ENCODE results near the gene BMPR1A. TPM values are rescaled to one million over a fixed set of nuclear protein-coding genes. Genes with fewer than 3 reads are reported as not detected.

BMPR1A gene
- total and polyA plus RNA-seq, 4 donors: 2.2 to 16.0 (median 8.9) TPM

DNA sequence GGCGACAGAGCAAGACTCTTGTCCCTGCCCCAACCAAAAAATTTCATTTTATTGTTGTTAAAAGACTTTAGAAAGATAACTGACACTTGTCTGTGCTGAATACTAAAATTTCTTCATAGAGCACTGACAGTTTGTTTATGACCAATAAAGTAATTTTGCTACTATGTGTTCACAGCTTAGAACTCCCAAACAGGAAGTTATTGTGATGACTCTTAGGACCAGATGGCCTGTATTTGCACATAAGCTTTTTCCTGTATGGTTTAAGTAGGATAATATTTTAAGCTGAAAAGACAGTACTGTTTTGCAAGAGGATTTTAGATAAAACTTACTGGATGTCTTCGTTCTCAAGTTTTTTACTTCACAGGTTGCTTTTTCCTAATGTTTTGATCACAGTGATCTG is 120.3 kb downstream of the BMPR1A start:
- no peak overlapping the region for H3K9ac ChIP-seq (ENCODE audit: low read depth in 1 of 2, low read length in 2 of 2)
- no peaks in the 10 kb centered on the region for H3K36me3 ChIP-seq (ENCODE audit: control insufficient read depth in 4 of 4, insufficient read depth in 3 of 4, low read depth in 1 of 4, low read length in 3 of 4)
- H3K9me3 ChIP-seq (ENCODE audit: control insufficient read depth in 4 of 4, low read length in 3 of 4): no peaks in the 10 kb centered on the region
- no peaks in the 10 kb centered on the region for H3K4me1 ChIP-seq (ENCODE audit: control insufficient read depth in 4 of 4, insufficient read depth in 4 of 4, low read length in 3 of 4)
- H3K27ac ChIP-seq (ENCODE audit: low read depth in 1 of 2, low read length in 2 of 2): no peak overlapping the region
- H3K4me3 ChIP-seq (ENCODE audit: low read depth in 1 of 3, low read length in 3 of 3): no peak overlapping the region
- H3K27me3 ChIP-seq (ENCODE audit: control insufficient read depth in 4 of 4, insufficient read depth in 4 of 4, low read length in 3 of 4): no peaks in the 10 kb centered on the region
- DNase-seq (ENCODE audit: low spot score): no peak
- TF ChIP-seq HNF4A (conservative IDR thresholded peaks at IDR 0.05): no peak
- WGBS: 71% methylated on average over 2 of the region's 2 CpGs

DNA sequence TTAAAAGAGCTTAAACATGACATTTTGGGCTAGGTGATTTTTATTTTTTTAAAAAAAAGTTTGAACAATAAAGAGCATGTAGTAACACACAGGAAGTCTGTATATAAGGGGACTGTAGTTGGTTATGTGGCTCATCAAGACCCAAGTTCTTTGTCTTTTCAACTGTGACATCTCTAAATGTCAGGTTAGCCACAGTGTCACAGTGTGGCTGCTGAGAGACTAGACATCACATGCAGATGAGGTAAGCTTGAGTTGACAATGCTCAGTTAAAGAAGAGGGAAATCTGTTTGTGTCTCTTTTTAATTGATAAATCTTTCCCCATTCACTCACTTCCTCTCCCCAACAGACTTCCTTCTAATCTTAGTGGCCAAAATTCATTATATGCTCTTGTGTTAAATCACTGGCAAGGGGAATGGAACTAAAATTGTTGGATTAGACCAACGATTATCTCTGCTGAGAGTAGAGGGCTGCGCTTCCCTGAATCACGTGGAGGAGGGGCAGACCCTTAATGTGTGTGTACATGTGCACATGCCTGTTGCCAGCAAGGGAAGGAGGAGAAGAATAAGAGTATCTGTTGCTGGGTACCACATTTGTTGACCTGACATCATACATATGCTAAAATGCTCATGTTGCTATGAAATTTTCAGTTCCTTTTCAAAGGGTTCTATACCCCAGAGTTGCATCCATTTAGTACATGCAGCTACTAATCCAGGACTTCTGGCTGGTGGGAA is 122.7 kb downstream of the BMPR1A start:
- 80% methylated on average over 3 of the region's 3 CpGs for WGBS
- Histone ChIP-seq H3K27me3 (ENCODE audit: control insufficient read depth in 4 of 4, insufficient read depth in 4 of 4, low read length in 3 of 4) (no peaks in the 10 kb centered on the region), H3K27ac (ENCODE audit: low read depth in 1 of 2, low read length in 2 of 2) (no peak overlapping the region), H3K4me1 (ENCODE audit: control insufficient read depth in 4 of 4, insufficient read depth in 4 of 4, low read length in 3 of 4) (no peaks in the 10 kb centered on the region), H3K9ac (ENCODE audit: low read depth in 1 of 2, low read length in 2 of 2) (no peak overlapping the region), H3K4me3 (ENCODE audit: low read depth in 1 of 3, low read length in 3 of 3) (no peak overlapping the region), H3K36me3 (ENCODE audit: control insufficient read depth in 4 of 4, insufficient read depth in 3 of 4, low read depth in 1 of 4, low read length in 3 of 4) (no peaks in the 10 kb centered on the region), H3K9me3 (ENCODE audit: control insufficient read depth in 4 of 4, low read length in 3 of 4) (no peaks in the 10 kb centered on the region)
- no peak for TF ChIP-seq NR2F2 (IDR thresholded peaks at IDR 0.05)
- TF ChIP-seq EGR1 (IDR thresholded peaks at IDR 0.05; ENCODE audit: low read depth in 2 of 2): no peak
- TF ChIP-seq, protein P1, sequence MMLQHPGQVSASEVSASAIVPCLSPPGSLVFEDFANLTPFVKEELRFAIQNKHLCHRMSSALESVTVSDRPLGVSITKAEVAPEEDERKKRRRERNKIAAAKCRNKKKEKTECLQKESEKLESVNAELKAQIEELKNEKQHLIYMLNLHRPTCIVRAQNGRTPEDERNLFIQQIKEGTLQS (IDR thresholded peaks at IDR 0.05): no peak
- TF ChIP-seq SP1 (IDR thresholded peaks at IDR 0.05): no peak
- TF ChIP-seq TAF1 (conservative IDR thresholded peaks at IDR 0.05): no peak
- TF ChIP-seq YY1 (IDR thresholded peaks at IDR 0.05): no peak
- no peak for TF ChIP-seq HNF4G (IDR thresholded peaks at IDR 0.05)
- no peak for TF ChIP-seq RXRA (IDR thresholded peaks at IDR 0.05)
- no peak for TF ChIP-seq JUND (IDR thresholded peaks at IDR 0.05)
- TF ChIP-seq, protein P2, sequence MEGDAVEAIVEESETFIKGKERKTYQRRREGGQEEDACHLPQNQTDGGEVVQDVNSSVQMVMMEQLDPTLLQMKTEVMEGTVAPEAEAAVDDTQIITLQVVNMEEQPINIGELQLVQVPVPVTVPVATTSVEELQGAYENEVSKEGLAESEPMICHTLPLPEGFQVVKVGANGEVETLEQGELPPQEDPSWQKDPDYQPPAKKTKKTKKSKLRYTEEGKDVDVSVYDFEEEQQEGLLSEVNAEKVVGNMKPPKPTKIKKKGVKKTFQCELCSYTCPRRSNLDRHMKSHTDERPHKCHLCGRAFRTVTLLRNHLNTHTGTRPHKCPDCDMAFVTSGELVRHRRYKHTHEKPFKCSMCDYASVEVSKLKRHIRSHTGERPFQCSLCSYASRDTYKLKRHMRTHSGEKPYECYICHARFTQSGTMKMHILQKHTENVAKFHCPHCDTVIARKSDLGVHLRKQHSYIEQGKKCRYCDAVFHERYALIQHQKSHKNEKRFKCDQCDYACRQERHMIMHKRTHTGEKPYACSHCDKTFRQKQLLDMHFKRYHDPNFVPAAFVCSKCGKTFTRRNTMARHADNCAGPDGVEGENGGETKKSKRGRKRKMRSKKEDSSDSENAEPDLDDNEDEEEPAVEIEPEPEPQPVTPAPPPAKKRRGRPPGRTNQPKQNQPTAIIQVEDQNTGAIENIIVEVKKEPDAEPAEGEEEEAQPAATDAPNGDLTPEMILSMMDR (IDR thresholded peaks at IDR 0.05; ENCODE audit: low read depth, low read length, missing input control): no peak
- TF ChIP-seq, protein P3, sequence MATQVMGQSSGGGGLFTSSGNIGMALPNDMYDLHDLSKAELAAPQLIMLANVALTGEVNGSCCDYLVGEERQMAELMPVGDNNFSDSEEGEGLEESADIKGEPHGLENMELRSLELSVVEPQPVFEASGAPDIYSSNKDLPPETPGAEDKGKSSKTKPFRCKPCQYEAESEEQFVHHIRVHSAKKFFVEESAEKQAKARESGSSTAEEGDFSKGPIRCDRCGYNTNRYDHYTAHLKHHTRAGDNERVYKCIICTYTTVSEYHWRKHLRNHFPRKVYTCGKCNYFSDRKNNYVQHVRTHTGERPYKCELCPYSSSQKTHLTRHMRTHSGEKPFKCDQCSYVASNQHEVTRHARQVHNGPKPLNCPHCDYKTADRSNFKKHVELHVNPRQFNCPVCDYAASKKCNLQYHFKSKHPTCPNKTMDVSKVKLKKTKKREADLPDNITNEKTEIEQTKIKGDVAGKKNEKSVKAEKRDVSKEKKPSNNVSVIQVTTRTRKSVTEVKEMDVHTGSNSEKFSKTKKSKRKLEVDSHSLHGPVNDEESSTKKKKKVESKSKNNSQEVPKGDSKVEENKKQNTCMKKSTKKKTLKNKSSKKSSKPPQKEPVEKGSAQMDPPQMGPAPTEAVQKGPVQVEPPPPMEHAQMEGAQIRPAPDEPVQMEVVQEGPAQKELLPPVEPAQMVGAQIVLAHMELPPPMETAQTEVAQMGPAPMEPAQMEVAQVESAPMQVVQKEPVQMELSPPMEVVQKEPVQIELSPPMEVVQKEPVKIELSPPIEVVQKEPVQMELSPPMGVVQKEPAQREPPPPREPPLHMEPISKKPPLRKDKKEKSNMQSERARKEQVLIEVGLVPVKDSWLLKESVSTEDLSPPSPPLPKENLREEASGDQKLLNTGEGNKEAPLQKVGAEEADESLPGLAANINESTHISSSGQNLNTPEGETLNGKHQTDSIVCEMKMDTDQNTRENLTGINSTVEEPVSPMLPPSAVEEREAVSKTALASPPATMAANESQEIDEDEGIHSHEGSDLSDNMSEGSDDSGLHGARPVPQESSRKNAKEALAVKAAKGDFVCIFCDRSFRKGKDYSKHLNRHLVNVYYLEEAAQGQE (IDR thresholded peaks at IDR 0.05): no peak
- TF ChIP-seq RAD21 (IDR thresholded peaks at IDR 0.05): no peak
- no peak for TF ChIP-seq FOXA1 (IDR thresholded peaks at IDR 0.05)
- no peak for TF ChIP-seq HNF4A (conservative IDR thresholded peaks at IDR 0.05)
- no peak for TF ChIP-seq GABPA (IDR thresholded peaks at IDR 0.05 in 1 of 2, conservative IDR thresholded peaks at IDR 0.05 in 1 of 2)
- TF ChIP-seq, protein P4, sequence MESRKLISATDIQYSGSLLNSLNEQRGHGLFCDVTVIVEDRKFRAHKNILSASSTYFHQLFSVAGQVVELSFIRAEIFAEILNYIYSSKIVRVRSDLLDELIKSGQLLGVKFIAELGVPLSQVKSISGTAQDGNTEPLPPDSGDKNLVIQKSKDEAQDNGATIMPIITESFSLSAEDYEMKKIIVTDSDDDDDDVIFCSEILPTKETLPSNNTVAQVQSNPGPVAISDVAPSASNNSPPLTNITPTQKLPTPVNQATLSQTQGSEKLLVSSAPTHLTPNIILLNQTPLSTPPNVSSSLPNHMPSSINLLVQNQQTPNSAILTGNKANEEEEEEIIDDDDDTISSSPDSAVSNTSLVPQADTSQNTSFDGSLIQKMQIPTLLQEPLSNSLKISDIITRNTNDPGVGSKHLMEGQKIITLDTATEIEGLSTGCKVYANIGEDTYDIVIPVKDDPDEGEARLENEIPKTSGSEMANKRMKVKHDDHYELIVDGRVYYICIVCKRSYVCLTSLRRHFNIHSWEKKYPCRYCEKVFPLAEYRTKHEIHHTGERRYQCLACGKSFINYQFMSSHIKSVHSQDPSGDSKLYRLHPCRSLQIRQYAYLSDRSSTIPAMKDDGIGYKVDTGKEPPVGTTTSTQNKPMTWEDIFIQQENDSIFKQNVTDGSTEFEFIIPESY (IDR thresholded peaks at IDR 0.05): no peak
- TF ChIP-seq, protein P5, sequence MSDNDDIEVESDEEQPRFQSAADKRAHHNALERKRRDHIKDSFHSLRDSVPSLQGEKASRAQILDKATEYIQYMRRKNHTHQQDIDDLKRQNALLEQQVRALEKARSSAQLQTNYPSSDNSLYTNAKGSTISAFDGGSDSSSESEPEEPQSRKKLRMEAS (IDR thresholded peaks at IDR 0.05): no peak
- TF ChIP-seq FOXA2 (IDR thresholded peaks at IDR 0.05): no peak
- no peak for DNase-seq (ENCODE audit: low spot score)
